Middle frontal gyrus (tissue), 1 donor: ENCODE results near the gene SEZ6L.

ENCODE experiments used
- DNase-seq: peaks from one replicate; pipeline ENCODE4 v3.0.0-alpha.2; 2015; ENCODE audit warnings: low spot score; ENCODE audit errors: extremely low spot score

The SEZ6L gene

GRCh38 chr22:26241361-26241760 lies 72.1 kb downstream of the SEZ6L start:
- no peak for DNase-seq

- DNase-seq: no peak
Observed at GRCh38 chr22:26245001-26245400, 75.7 kb downstream of the SEZ6L start.

- no peak for DNase-seq
Observed at GRCh38 chr22:26246552-26246951, 77.3 kb downstream of the SEZ6L start.

- DNase-seq: no peak
Observed at GRCh38 chr22:26251869-26252268, 82.6 kb downstream of the SEZ6L start.

- no peak for DNase-seq
Observed at GRCh38 chr22:26259510-26259909, 90.2 kb downstream of the SEZ6L start.

- DNase-seq: no peak
Observed at GRCh38 chr22:26264162-26264561, 94.9 kb downstream of the SEZ6L start.

- no peak for DNase-seq
Observed at GRCh38 chr22:26265281-26265680, 96.0 kb downstream of the SEZ6L start.

GRCh38 chr22:26265909-26266308 lies 96.6 kb downstream of the SEZ6L start:
- no peak for DNase-seq

- no peak for DNase-seq
Observed at GRCh38 chr22:26267856-26268255, 98.6 kb downstream of the SEZ6L start.

- DNase-seq: no peak
Observed at GRCh38 chr22:26269572-26269971, 100.3 kb downstream of the SEZ6L start.

GRCh38 chr22:26271427-26271826 lies 102.2 kb downstream of the SEZ6L start:
- no peak for DNase-seq

GRCh38 chr22:26273011-26273675 lies 103.9 kb downstream of the SEZ6L start:
- peak; percentile 42 for DNase-seq

GRCh38 chr22:26276529-26277160 lies 107.4 kb downstream of the SEZ6L start:
- DNase-seq: peak; percentile 3

- DNase-seq: no peak
Observed at GRCh38 chr22:26281941-26282340, 112.7 kb downstream of the SEZ6L start.

GRCh38 chr22:26283330-26283729 lies 114.1 kb downstream of the SEZ6L start:
- DNase-seq: no peak

- DNase-seq: no peak
Observed at GRCh38 chr22:26285632-26286031, 116.4 kb downstream of the SEZ6L start.

GRCh38 chr22:26286091-26286820 lies 117.0 kb downstream of the SEZ6L start:
- DNase-seq: no peak

- no peak for DNase-seq
Observed at GRCh38 chr22:26287382-26288225, 118.3 kb downstream of the SEZ6L start.

- no peak for DNase-seq
Observed at GRCh38 chr22:26289611-26290101, 120.4 kb downstream of the SEZ6L start.

- no peak for DNase-seq
Observed at GRCh38 chr22:26291940-26292666, 122.8 kb downstream of the SEZ6L start.

GRCh38 chr22:26292667-26292995 lies 123.4 kb downstream of the SEZ6L start:
- no peak for DNase-seq
